HepG2 (cell line): ENCODE results near the gene CCT5. TPM values are rescaled to one million over a fixed set of nuclear protein-coding genes. Genes with fewer than 3 reads are reported as not detected.

Experiments used
- AGO2 ChIP-seq: fragments of 200-400 bp; formaldehyde crosslinking; optimal IDR thresholded peaks from 2 replicates; pipeline ENCODE3; 2017; ENCODE audit warnings: mild to moderate bottlenecking, low read depth, low read length, moderate library complexity
- ATF7 ChIP-seq, 2 experiments: fragments of 450-650 bp in 1 of 2; sonication (generic) in 1 of 2; formaldehyde crosslinking in 1 of 2; IDR thresholded peaks; 2 replicates each; pipeline versions ENCODE4 v1.4.0 to v1.6.1; 2016 to 2020; ENCODE audit warnings: antibody characterized with exemption in 1 of 2, mild to moderate bottlenecking in 1 of 2, missing genetic modification reagents in 1 of 2
- GABPB1 ChIP-seq: IDR thresholded peaks from 2 replicates; pipeline ENCODE4 v1.6.1; 2016; ENCODE audit warnings: mild to moderate bottlenecking, missing genetic modification reagents, moderate library complexity, missing compliant biosample characterization
- KDM2A ChIP-seq: sonication (generic); formaldehyde crosslinking; IDR thresholded peaks from 2 replicates; pipeline ENCODE4 v1.4.0; 2020; ENCODE audit warnings: low read depth, missing genetic modification reagents, borderline replicate concordance
- KDM5B ChIP-seq: sonication (generic); formaldehyde crosslinking; IDR thresholded peaks from 2 replicates; pipeline ENCODE4 v1.4.0; 2020; ENCODE audit warnings: missing genetic modification reagents, mild to moderate bottlenecking, borderline replicate concordance
- KMT2A ChIP-seq: sonication (generic); formaldehyde crosslinking; IDR thresholded peaks from 2 replicates; pipeline ENCODE4 v1.4.0; 2020; ENCODE audit warnings: missing genetic modification reagents
- RERE ChIP-seq: IDR thresholded peaks from 2 replicates; pipeline ENCODE4 v1.6.1; 2016; ENCODE audit warnings: low read depth, missing genetic modification reagents, missing compliant biosample characterization
- STAG1 ChIP-seq: sonication (generic); formaldehyde crosslinking; IDR thresholded peaks from 2 replicates; pipeline ENCODE4 v1.4.0; 2020; ENCODE audit warnings: missing genetic modification reagents
- THAP8 ChIP-seq: sonication (generic); formaldehyde crosslinking; IDR thresholded peaks from 2 replicates; pipeline ENCODE4 v1.5.1; 2020; ENCODE audit warnings: missing genetic modification reagents, mild to moderate bottlenecking, borderline replicate concordance
- ZNF577 ChIP-seq: sonication (generic); formaldehyde crosslinking; IDR thresholded peaks from 2 replicates; pipeline ENCODE4 v1.4.0; 2020; ENCODE audit warnings: mild to moderate bottlenecking, low read depth, missing genetic modification reagents, borderline replicate concordance
- ZNF609 ChIP-seq: sonication (generic); formaldehyde crosslinking; IDR thresholded peaks from 2 replicates; pipeline ENCODE4 v1.4.0; 2020; ENCODE audit warnings: mild to moderate bottlenecking, missing genetic modification reagents, borderline replicate concordance
- ZNF777 ChIP-seq: sonication (generic); formaldehyde crosslinking; IDR thresholded peaks from 2 replicates; pipeline ENCODE4 v1.4.0; 2020; ENCODE audit warnings: missing genetic modification reagents
- polyA plus RNA-seq, 8 experiments: library from polyadenylated mRNA; depleted of rRNA in 3 of 8; stranded (reverse) in 7 of 8; unstranded in 1 of 8; fragments of >200 nt; fragmentation: Illumina TruSeq in 4 of 8; extraction: Trizol in 4 of 8; gene quantifications; 2 replicates each; pipeline versions ENCODE4 v1.2.1 to v1.2.3, GENCODE V29; 2011 to 2016; ENCODE audit warnings: low read depth in 4 of 8, missing spikeins in 1 of 8, mixed read lengths in 1 of 8; ENCODE audit not compliant: insufficient read depth in 1 of 8
- total RNA-seq, 5 experiments: library from RNA; depleted of rRNA; stranded (reverse); fragments of >200 nt; fragmentation: Illumina TruSeq; extraction: Trizol; gene quantifications; 2 replicates each; pipeline ENCODE4 v1.2.3, GENCODE V29; 2016; ENCODE audit warnings: low read depth in 1 of 5

CCT5 gene
- total and polyA plus RNA-seq, 2 of the 13 experiments (the other 11 are each of a cell fraction or from before 2014, with no cell fraction given), result 319 to 708 TPM

- TF ChIP-seq KMT2A (CRISPR knock-in tag), result peak; percentile 48; the same call in 1 of the 2 replicates
- TF ChIP-seq RERE (CRISPR knock-in tag), result no peak
- TF ChIP-seq THAP8 (CRISPR knock-in tag), result no peak
- TF ChIP-seq AGO2, result no peak
- peak; percentile 70; the same call in 1 of the 2 replicates for TF ChIP-seq KDM2A (CRISPR knock-in tag)
- TF ChIP-seq ZNF577 (CRISPR knock-in tag), result no peak
- TF ChIP-seq ZNF777, result no peak
- TF ChIP-seq STAG1, result peak; percentile 82
- no peak for TF ChIP-seq ZNF609 (CRISPR knock-in tag)
- TF ChIP-seq GABPB1 (CRISPR knock-in tag), result peak; percentile 30; the same call in 1 of the 2 replicates
- 0 out of 2 replicates have a peak, but pooled peaks have one; percentile 47 for TF ChIP-seq KDM5B
- no peak for TF ChIP-seq ATF7 (IDR thresholded peaks at IDR 0.05)
- no peak for TF ChIP-seq ATF7 (CRISPR knock-in tag; IDR thresholded peaks at IDR 0.05)
These were observed 34.0 kb downstream of the CCT5 start (continued) for GRCh38 chr5:10283927-10284635.
